Bronchial epithelial cell (primary cell): ENCODE results near the gene RBL2. TPM values are rescaled to one million over a fixed set of nuclear protein-coding genes. Genes with fewer than 3 reads are reported as not detected.
"Not testable (repeated sequence)": the region's sequence is repeated elsewhere in the genome, so short reads cannot be mapped to it uniquely, and the experiment has no call there.

Experiments
- DNase-seq: peaks from one replicate; pipeline ENCODE4 v3.0.0-alpha.2; 2010; ENCODE audit warnings: low read depth
- FAIRE-seq: peaks from 2 replicates; lab custom pipeline; 2011; peaks lifted over from hg19 to GRCh38; lab: Jason Lieb, UNC
- H3K27me3 ChIP-seq: 2 replicates; pipeline ENCODE4 v1.5.1; 2011; ENCODE audit warnings: low read length; ENCODE audit not compliant: control insufficient read depth, insufficient read depth
- H3K36me3 ChIP-seq: 2 replicates; pipeline ENCODE4 v1.5.1; 2011; ENCODE audit warnings: low read length; ENCODE audit not compliant: control insufficient read depth, insufficient read depth
- H3K4me3 ChIP-seq: 2 replicates; pipeline ENCODE4 v1.5.1; 2011; ENCODE audit warnings: mild to moderate bottlenecking, low read depth, low read length, control low read depth
- total RNA-seq: library from RNA; depleted of rRNA; stranded (reverse); fragments of >200 nt; gene quantifications from 2 replicates; pipeline ENCODE4 v1.2.1, GENCODE V29; 2014
- TF ChIP-seq, protein P1 (sequence below): IDR thresholded peaks from 2 replicates; pipeline ENCODE4 v1.5.1; 2011; ENCODE audit warnings: mild to moderate bottlenecking, moderate library complexity, low read length, control low read depth, inconsistent platforms; ENCODE audit not compliant: insufficient read depth, severe bottlenecking

RBL2 gene
- total RNA-seq, 1 donor from 2014 or later = 23.7 TPM

GRCh38 chr16:53529513-53529912 is 95.2 kb downstream of the RBL2 start:
- H3K4me3 ChIP-seq = no peak overlapping the region
- TF ChIP-seq, protein P1, sequence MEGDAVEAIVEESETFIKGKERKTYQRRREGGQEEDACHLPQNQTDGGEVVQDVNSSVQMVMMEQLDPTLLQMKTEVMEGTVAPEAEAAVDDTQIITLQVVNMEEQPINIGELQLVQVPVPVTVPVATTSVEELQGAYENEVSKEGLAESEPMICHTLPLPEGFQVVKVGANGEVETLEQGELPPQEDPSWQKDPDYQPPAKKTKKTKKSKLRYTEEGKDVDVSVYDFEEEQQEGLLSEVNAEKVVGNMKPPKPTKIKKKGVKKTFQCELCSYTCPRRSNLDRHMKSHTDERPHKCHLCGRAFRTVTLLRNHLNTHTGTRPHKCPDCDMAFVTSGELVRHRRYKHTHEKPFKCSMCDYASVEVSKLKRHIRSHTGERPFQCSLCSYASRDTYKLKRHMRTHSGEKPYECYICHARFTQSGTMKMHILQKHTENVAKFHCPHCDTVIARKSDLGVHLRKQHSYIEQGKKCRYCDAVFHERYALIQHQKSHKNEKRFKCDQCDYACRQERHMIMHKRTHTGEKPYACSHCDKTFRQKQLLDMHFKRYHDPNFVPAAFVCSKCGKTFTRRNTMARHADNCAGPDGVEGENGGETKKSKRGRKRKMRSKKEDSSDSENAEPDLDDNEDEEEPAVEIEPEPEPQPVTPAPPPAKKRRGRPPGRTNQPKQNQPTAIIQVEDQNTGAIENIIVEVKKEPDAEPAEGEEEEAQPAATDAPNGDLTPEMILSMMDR = no peak
- no peak for FAIRE-seq

DNA sequence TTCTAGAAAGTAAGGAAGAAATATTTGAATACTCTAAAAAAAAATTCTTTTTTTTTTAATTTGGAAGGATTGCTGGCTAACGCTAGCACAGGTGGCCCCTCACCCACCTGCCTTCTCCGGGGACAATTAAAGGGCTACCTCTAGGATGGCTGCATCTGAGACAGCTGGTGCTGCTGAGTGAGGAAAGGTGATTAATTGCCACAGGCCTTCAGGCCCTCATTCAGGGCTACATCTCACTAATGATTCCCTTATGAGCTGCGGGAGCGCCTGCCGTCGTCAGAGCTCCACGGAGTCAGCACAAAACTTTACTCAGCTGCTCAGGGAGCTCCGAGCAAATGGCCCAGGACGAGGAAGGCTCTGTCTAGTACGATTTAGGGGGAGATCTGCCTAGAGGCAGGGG is 95.8 kb downstream of the RBL2 start:
- no peaks in the 10 kb centered on the region for H3K36me3 ChIP-seq
- H3K27me3 ChIP-seq = no peaks in the 10 kb centered on the region
- FAIRE-seq (no peak), DNase-seq (no peak)
- TF ChIP-seq, protein P1 = no peak
- no peak overlapping the region for H3K4me3 ChIP-seq

More at GRCh38 chr16:53529513-53529912, 95.2 kb downstream of the RBL2 start:
- peak; percentile 64 for DNase-seq
- H3K27me3 ChIP-seq = no peaks in the 10 kb centered on the region
- H3K36me3 ChIP-seq = no peaks in the 10 kb centered on the region

DNA sequence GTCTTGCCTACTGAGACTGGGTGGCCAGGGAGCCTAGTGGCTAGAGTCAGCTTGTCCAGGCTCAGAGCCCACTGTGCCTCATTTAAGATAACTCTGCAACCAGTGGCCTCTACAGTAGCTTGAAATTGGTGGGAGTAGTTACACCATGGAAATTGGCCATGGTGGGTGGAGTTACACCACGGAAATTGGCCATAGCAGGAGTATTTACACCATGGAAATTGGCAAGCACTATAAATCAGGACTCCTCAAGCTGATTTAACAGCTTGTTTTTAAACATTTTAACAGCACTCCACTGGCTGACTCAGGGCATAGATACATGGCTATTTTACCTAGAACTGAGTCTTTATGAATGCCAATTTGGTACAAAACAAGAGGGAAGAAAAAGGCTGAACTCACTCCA is 96.5 kb downstream of the RBL2 start:
- DNase-seq (no peak), FAIRE-seq (no peak)
- no peaks in the 10 kb centered on the region for H3K27me3 ChIP-seq
- H3K36me3 ChIP-seq = no peaks in the 10 kb centered on the region
- TF ChIP-seq, protein P1 = no peak
- H3K4me3 ChIP-seq = no peak overlapping the region

DNA sequence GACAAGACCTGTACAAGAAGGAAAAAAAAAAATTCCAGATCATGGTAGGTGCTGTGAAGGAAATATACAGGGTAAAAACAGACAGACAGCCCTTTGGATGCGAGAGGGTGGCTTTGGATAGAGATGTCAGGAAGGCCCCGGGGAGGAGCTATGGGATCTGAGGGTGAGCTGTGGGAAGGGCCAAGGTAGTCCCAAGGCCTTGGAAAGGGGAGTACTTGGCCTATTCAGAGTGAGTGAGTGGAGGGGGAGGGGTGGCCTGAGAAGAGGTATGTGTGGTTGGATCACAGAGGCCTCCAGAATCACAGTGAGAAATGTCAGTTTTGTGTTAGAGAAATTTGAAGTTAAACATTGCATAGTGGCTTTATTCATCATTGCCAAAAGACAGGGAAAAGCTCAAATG is 99.9 kb downstream of the RBL2 start:
- TF ChIP-seq, protein P1 = no peak
- H3K36me3 ChIP-seq = no peaks in the 10 kb centered on the region
- no peak for DNase-seq
- no peak for FAIRE-seq
- no peak overlapping the region for H3K4me3 ChIP-seq
- H3K27me3 ChIP-seq = no peaks in the 10 kb centered on the region

DNA sequence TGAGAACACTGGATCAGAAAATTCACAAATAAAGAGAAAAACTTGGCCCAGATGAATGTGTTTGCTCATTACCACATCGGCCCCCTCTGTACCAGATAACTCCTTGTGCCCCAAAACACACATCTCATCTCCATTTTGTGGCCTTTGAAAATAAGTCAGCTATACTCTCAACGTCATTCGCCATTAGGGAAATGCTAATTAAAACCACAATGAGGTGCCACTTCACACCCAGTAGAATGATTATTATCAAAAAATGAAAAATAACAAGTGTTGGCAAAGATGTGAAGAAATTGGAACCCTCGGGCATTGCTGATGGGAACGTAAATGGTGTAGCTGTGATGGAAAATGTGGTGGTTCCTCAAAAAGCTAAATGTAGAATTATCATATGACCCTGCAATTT is 103.4 kb downstream of the RBL2 start:
- Histone ChIP-seq H3K36me3 (no peaks in the 10 kb centered on the region), H3K27me3 (no peaks in the 10 kb centered on the region), H3K4me3 (no peak overlapping the region)
- FAIRE-seq = no peak
- TF ChIP-seq, protein P1 = no peak
- DNase-seq = no peak

DNA sequence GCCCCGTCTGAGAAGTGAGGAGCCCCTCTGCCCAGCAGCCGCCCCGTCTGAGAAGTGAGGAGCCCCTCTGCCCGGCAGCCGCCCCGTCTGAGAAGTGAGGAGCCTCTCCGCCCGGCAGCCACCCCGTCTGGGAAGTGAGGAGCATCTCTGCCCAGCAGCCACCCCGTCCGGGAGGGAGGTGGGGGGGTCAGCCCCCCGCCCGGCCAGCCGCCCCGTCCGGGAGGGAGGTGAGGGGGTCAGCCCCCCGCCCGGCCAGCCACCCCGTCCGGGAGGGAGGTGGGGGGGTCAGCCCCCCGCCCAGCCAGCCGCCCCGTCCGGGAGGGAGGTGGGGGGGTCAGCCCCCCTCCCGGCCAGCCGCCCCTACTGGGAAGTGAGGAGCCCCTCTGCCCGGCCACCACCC is 105.1 kb downstream of the RBL2 start:
- not testable (repeated sequence) for H3K36me3 ChIP-seq, H3K27me3 ChIP-seq, H3K4me3 ChIP-seq, FAIRE-seq, DNase-seq

- FAIRE-seq, H3K27me3 ChIP-seq, DNase-seq, H3K36me3 ChIP-seq, H3K4me3 ChIP-seq: not testable (repeated sequence)
Measured at GRCh38 chr16:53539759-53540718, 105.8 kb downstream of the RBL2 start.
